GM18499 (cell line): Measurements from ENCODE around the gene FJX1.
"Not testable (repeated sequence)": the region's sequence is repeated elsewhere in the genome, so short reads cannot be mapped to it uniquely, and the experiment has no call there.

Experiments used
- ATAC-seq: cut with Tn5 transposase; IDR thresholded peaks from one replicate; pipeline ENCODE4 v1.9.1; 2021; ENCODE audit warnings: moderate number of reproducible peaks; ENCODE audit not compliant: insufficient read depth, unreplicated experiment

The FJX1 gene

GRCh38 chr11:35629914-35630313, 11.7 kb downstream of the FJX1 start:
- no peak for ATAC-seq

- ATAC-seq = no peak
Measured at GRCh38 chr11:35631891-35632290, 13.6 kb downstream of the FJX1 start.

- no peak for ATAC-seq
Measured at GRCh38 chr11:35632301-35632700, 14.0 kb downstream of the FJX1 start.

GRCh38 chr11:35633827-35634423, 15.7 kb downstream of the FJX1 start:
- ATAC-seq = no peak

GRCh38 chr11:35635933-35636332, 17.7 kb downstream of the FJX1 start:
- ATAC-seq = no peak

GRCh38 chr11:35639591-35640179, 21.4 kb downstream of the FJX1 start:
- no peak for ATAC-seq

GRCh38 chr11:35641171-35641897, 23.1 kb downstream of the FJX1 start:
- ATAC-seq = no peak

- ATAC-seq = no peak
Measured at GRCh38 chr11:35641964-35642363, 23.7 kb downstream of the FJX1 start.

- no peak for ATAC-seq
Measured at GRCh38 chr11:35647421-35648093, 29.3 kb downstream of the FJX1 start.

GRCh38 chr11:35650006-35650405, 31.7 kb downstream of the FJX1 start:
- no peak for ATAC-seq

- ATAC-seq = no peak
Measured at GRCh38 chr11:35650467-35650866, 32.2 kb downstream of the FJX1 start.

GRCh38 chr11:35651263-35651662, 33.0 kb downstream of the FJX1 start:
- ATAC-seq = no peak

- ATAC-seq = not testable (repeated sequence)
Measured at GRCh38 chr11:35652786-35653185, 34.5 kb downstream of the FJX1 start.

- ATAC-seq = no peak
Measured at GRCh38 chr11:35654711-35655110, 36.5 kb downstream of the FJX1 start.

GRCh38 chr11:35655254-35655653, 37.0 kb downstream of the FJX1 start:
- ATAC-seq = no peak

- no peak for ATAC-seq
Measured at GRCh38 chr11:35655856-35656255, 37.6 kb downstream of the FJX1 start.

- ATAC-seq = no peak
Measured at GRCh38 chr11:35658020-35658948, 40.0 kb downstream of the FJX1 start.

- no peak for ATAC-seq
Measured at GRCh38 chr11:35661534-35661933, 43.3 kb downstream of the FJX1 start.

GRCh38 chr11:35662061-35662648, 43.9 kb downstream of the FJX1 start:
- peak; percentile 18 for ATAC-seq
